Gastrocnemius medialis (tissue), 4 donors: ENCODE data around the gene PRKN.

Experiments used
- POLR2A ChIP-seq, 2 donors: fragments of 450-650 bp; IDR thresholded peaks; one replicate each; pipeline ENCODE4 v1.6.1; 2017; ENCODE audit warnings: antibody characterized with exemption in 2 of 2, mild to moderate bottlenecking in 2 of 2, moderate library complexity in 2 of 2
- TF ChIP-seq, protein P1 (sequence below), 5 experiments: fragments of 450-650 bp in 3 of 5; fragments of 200-600 bp in 2 of 5; sonication (generic) in 2 of 5; IDR thresholded peaks in 4 of 5; conservative IDR thresholded peaks in 1 of 5; 1 replicate in 4 of 5; 2 replicates in 1 of 5; pipeline ENCODE4 v1.5.1; 2016 to 2019; ENCODE audit warnings: antibody characterized with exemption in 5 of 5, mild to moderate bottlenecking in 3 of 5, moderate library complexity in 3 of 5

DNA sequence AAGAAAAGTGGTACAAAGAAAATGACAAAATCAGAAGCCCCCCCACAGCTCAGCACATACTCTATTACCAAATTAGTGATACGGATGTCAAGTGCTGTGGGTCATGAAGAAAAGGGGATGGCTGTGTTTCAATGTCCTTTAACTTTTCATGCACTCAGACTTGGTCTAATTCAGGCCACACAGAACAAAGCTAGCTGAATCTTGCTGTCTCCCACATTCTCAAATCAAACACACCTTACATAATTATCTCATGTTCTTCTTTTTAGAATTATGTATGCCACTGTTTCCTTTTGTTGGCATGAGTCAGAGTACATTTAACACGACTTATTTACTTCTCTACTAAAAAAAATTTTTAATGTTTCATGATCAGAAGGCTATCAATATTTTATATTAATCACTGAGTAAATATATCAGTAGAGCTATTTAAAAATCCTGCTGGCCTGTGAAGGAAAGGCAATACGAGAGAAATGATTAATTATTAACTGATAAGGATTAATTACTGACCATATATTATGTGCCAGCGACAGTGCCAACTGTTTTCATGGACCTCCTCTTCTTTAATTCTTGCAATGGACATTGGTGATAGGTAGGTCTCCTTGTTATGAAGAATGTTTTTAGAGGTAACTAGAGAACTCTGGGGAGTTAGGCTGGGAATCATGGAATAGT, 857.2 kb downstream of the PRKN start:
- TF ChIP-seq, protein P1, sequence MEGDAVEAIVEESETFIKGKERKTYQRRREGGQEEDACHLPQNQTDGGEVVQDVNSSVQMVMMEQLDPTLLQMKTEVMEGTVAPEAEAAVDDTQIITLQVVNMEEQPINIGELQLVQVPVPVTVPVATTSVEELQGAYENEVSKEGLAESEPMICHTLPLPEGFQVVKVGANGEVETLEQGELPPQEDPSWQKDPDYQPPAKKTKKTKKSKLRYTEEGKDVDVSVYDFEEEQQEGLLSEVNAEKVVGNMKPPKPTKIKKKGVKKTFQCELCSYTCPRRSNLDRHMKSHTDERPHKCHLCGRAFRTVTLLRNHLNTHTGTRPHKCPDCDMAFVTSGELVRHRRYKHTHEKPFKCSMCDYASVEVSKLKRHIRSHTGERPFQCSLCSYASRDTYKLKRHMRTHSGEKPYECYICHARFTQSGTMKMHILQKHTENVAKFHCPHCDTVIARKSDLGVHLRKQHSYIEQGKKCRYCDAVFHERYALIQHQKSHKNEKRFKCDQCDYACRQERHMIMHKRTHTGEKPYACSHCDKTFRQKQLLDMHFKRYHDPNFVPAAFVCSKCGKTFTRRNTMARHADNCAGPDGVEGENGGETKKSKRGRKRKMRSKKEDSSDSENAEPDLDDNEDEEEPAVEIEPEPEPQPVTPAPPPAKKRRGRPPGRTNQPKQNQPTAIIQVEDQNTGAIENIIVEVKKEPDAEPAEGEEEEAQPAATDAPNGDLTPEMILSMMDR (IDR thresholded peaks at IDR 0.05 in 4 of 5, conservative IDR thresholded peaks at IDR 0.05 in 1 of 5): no peak
- TF ChIP-seq POLR2A (IDR thresholded peaks at IDR 0.05): no peak
